IMR-90 (cell line): ENCODE data around the gene TSR1. TPM values are rescaled to one million over a fixed set of nuclear protein-coding genes. Genes with fewer than 3 reads are reported as not detected.
A peak's percentile ranks its signal among the peaks of the same experiment; 100 is the strongest.

ENCODE experiments used
- ATAC-seq: fragments of 200-7000 bp; cut with Tn5 transposase; 2 replicates; pipeline ENCODE4 v1.9.1; 2020; ENCODE audit warnings: low read depth, mild to moderate bottlenecking, moderate library complexity
- Bru-seq: library from RNA; stranded (reverse); fragments of 400-500 nt; gene quantifications from one replicate; lab custom pipeline; 2021; lab: Mats Ljungman, UMichigan
- BruChase-seq, 2 experiments: library from RNA; stranded (reverse); fragments of 400-500 nt; gene quantifications; one replicate each; lab custom pipeline; 2021; lab: Mats Ljungman, UMichigan
- BruUV-seq: library from RNA; stranded (reverse); fragments of 400-500 nt; replicated peaks from 2 replicates; lab custom pipeline; 2021; lab: Mats Ljungman, UMichigan
- CTCF ChIA-PET: fragments of 300-600 bp; formaldehyde crosslinking; extraction: SDS; loops from one replicate; lab custom pipeline; 2021; ENCODE audit warnings: antibody characterized with exemption; lab: Yijun Ruan, JAX
- POLR2A ChIA-PET: fragments of 300-600 bp; sonication (Branson Sonifier 250); formaldehyde crosslinking; loops from one replicate; lab custom pipeline; 2022; ENCODE audit warnings: antibody characterized with exemption; ENCODE audit not compliant: unreplicated experiment; lab: Charles Lee
- DNase-seq: peaks from one replicate; pipeline ENCODE4 v3.0.0; 2013
- H2AFZ ChIP-seq: replicated peaks from 2 replicates; pipeline ENCODE3; 2013; ENCODE audit warnings: low read length, mild to moderate bottlenecking; ENCODE audit not compliant: poor library complexity
- H2AK5ac ChIP-seq: 2 replicates; pipeline ENCODE4 v1.6.1; 2013; ENCODE audit warnings: low read depth, low read length, inconsistent platforms
- H2AK9ac ChIP-seq: replicated peaks from 2 replicates; pipeline ENCODE3; 2013; ENCODE audit warnings: mild to moderate bottlenecking, low read depth, low read length, moderate library complexity; ENCODE audit not compliant: poor library complexity
- H2BK120ac ChIP-seq: 2 replicates; pipeline ENCODE4 v1.6.1; 2013; ENCODE audit warnings: low read depth, low read length, inconsistent platforms
- H2BK15ac ChIP-seq: 3 replicates; pipeline ENCODE4 v1.6.1; 2013; ENCODE audit warnings: low read depth, low read length, inconsistent platforms
- H2BK20ac ChIP-seq: 2 replicates; pipeline ENCODE4 v1.6.1; 2013; ENCODE audit warnings: low read depth, mild to moderate bottlenecking, inconsistent platforms, low read length, moderate library complexity
- H2BK5ac ChIP-seq: 2 replicates; pipeline ENCODE4 v1.6.1; 2013; ENCODE audit warnings: mild to moderate bottlenecking, low read depth, low read length, inconsistent platforms; ENCODE audit not compliant: poor library complexity, severe bottlenecking
- H3K14ac ChIP-seq: replicated peaks from 2 replicates; pipeline ENCODE4 v1.6.1; 2013; ENCODE audit warnings: low read depth, low read length, inconsistent platforms
- H3K18ac ChIP-seq: 2 replicates; pipeline ENCODE4 v1.6.1; 2013; ENCODE audit warnings: low read depth, low read length, control low read depth
- H3K23ac ChIP-seq: 2 replicates; pipeline ENCODE4 v1.6.1; 2013; ENCODE audit warnings: low read depth, low read length, inconsistent platforms
- H3K27ac ChIP-seq: 2 replicates; pipeline ENCODE4 v1.5.1; 2013; ENCODE audit warnings: mild to moderate bottlenecking, control low read depth, low read length; ENCODE audit not compliant: insufficient read depth
- H3K27me3 ChIP-seq: 2 replicates; pipeline ENCODE4 v1.6.1; 2013; ENCODE audit warnings: low read length; ENCODE audit not compliant: control insufficient read depth, insufficient read depth
- H3K36me3 ChIP-seq: 2 replicates; pipeline ENCODE4 v1.6.1; 2013; ENCODE audit warnings: low read length, mixed read lengths; ENCODE audit not compliant: control insufficient read depth, insufficient read depth
- H3K4ac ChIP-seq: 2 replicates; pipeline ENCODE4 v1.6.1; 2013; ENCODE audit warnings: low read depth, low read length, inconsistent platforms
- H3K4me1 ChIP-seq: 2 replicates; pipeline ENCODE4 v1.6.1; 2013; ENCODE audit warnings: low read length, mixed read lengths; ENCODE audit not compliant: control insufficient read depth, insufficient read depth
- H3K4me2 ChIP-seq: 2 replicates; pipeline ENCODE4 v1.6.1; 2013; ENCODE audit warnings: low read depth, mild to moderate bottlenecking, control low read depth, low read length, moderate library complexity
- H3K4me3 ChIP-seq: 2 replicates; pipeline ENCODE4 v1.5.1; 2013; ENCODE audit warnings: low read depth, mild to moderate bottlenecking, control low read depth, low read length, moderate library complexity; ENCODE audit not compliant: insufficient read depth
- H3K56ac ChIP-seq: 2 replicates; pipeline ENCODE4 v1.6.1; 2013; ENCODE audit warnings: low read length, inconsistent platforms; ENCODE audit not compliant: insufficient read depth; ENCODE audit errors: extremely low read depth
- H3K79me1 ChIP-seq, 2 experiments: 2 replicates each; pipeline ENCODE4 v1.6.1; 2013; ENCODE audit warnings: low read length in 2 of 2, inconsistent platforms in 1 of 2, low read depth in 1 of 2
- H3K9ac ChIP-seq: 2 replicates; pipeline ENCODE4 v1.6.1; 2013; ENCODE audit warnings: low read depth, low read length, control low read depth
- H3K9me1 ChIP-seq: 2 replicates; pipeline ENCODE4 v1.6.1; 2013; ENCODE audit warnings: low read length, inconsistent platforms; ENCODE audit not compliant: insufficient read depth
- H3K9me3 ChIP-seq: 2 replicates; pipeline ENCODE4 v1.6.1; 2013; ENCODE audit warnings: low read length; ENCODE audit not compliant: control insufficient read depth, insufficient read depth
- H4K20me1 ChIP-seq: 2 replicates; pipeline ENCODE4 v1.6.1; 2013; ENCODE audit warnings: low read length, inconsistent platforms; ENCODE audit not compliant: insufficient read depth
- H4K5ac ChIP-seq: 2 replicates; pipeline ENCODE4 v1.6.1; 2013; ENCODE audit warnings: mild to moderate bottlenecking, low read depth, low read length, control low read depth
- H4K8ac ChIP-seq, 2 experiments: 2 replicates each; pipeline ENCODE4 v1.6.1; 2013; ENCODE audit warnings: low read depth in 2 of 2, low read length in 2 of 2, control low read depth in 1 of 2, inconsistent platforms in 1 of 2
- H4K91ac ChIP-seq: 2 replicates; pipeline ENCODE4 v1.6.1; 2013; ENCODE audit warnings: low read depth, low read length, inconsistent platforms; ENCODE audit not compliant: insufficient read depth
- BHLHE40 ChIP-seq: fragments of 150-350 bp; IDR thresholded peaks from 2 replicates; pipeline ENCODE4 v1.6.1; 2016; ENCODE audit warnings: mild to moderate bottlenecking, low read depth, low read length
- CEBPB ChIP-seq: IDR thresholded peaks from 2 replicates; pipeline ENCODE4 v1.6.1; 2012; ENCODE audit warnings: low read depth, low read length, improper control_type of control experiment
- CHD1 ChIP-seq: IDR thresholded peaks from 2 replicates; pipeline ENCODE4 v1.6.1; 2012; ENCODE audit warnings: low read depth, low read length, improper control_type of control experiment
- FOS ChIP-seq: fragments of 150-350 bp; IDR thresholded peaks from 2 replicates; pipeline ENCODE4 v1.6.1; 2016; ENCODE audit warnings: low read depth, low read length
- MAFK ChIP-seq: IDR thresholded peaks from 2 replicates; pipeline ENCODE4 v1.6.1; 2012; ENCODE audit warnings: low read depth, low read length, improper control_type of control experiment
- MXI1 ChIP-seq: IDR thresholded peaks from 2 replicates; pipeline ENCODE4 v1.6.1; 2012; ENCODE audit warnings: low read depth, mild to moderate bottlenecking, low read length, moderate library complexity, borderline replicate concordance
- NFE2L2 ChIP-seq: fragments of 150-350 bp; IDR thresholded peaks from 2 replicates; pipeline ENCODE4 v1.6.1; 2016; ENCODE audit warnings: low read depth, mild to moderate bottlenecking, low read length
- POLR2A ChIP-seq: IDR thresholded peaks from 2 replicates; pipeline ENCODE4 v1.6.1; 2012; ENCODE audit warnings: mild to moderate bottlenecking, low read depth, low read length
- RAD21 ChIP-seq: IDR thresholded peaks from 2 replicates; pipeline ENCODE4 v1.6.1; 2012; ENCODE audit warnings: low read length, improper control_type of control experiment
- RFX5 ChIP-seq: IDR thresholded peaks from 2 replicates; pipeline ENCODE4 v1.8.0; 2012; ENCODE audit warnings: low read depth, mild to moderate bottlenecking, low read length, moderate library complexity
- SMC3 ChIP-seq: fragments of 150-350 bp; IDR thresholded peaks from 2 replicates; pipeline ENCODE4 v1.6.1; 2016; ENCODE audit warnings: low read depth, mild to moderate bottlenecking, antibody characterized with exemption, low read length, moderate library complexity
- WGBS, 2 experiments: methylation state at CpG; one replicate each; pipeline versions ENCODE4 v1.1.5 to v1.1.7; 2013; ENCODE audit warnings: missing lambda C conversion rate in 2 of 2; ENCODE audit not compliant: insufficient read length in 1 of 2; ENCODE audit errors: extremely low coverage in 2 of 2; 5-methylcytosine and 5-hydroxymethylcytosine counted together
- dilution Hi-C: fragments of 300-500 bp; cut with HindIII; formaldehyde crosslinking; loops from one replicate; pipeline ENCODE4 v1.14.3; 2018; ENCODE audit warnings: low sequenced_read_pairs; ENCODE audit not compliant: unreplicated experiment
- in situ Hi-C: fragments of 300-500 bp; cut with MboI; formaldehyde crosslinking; loops from 3 replicates; pipeline ENCODE4 v1.14.3; 2019; ENCODE audit warnings: low sequenced_read_pairs, inconsistent platforms, mixed read lengths
- intact Hi-C: fragments of 100-400 bp; cut with micrococcal nuclease; formaldehyde crosslinking; loops from 2 replicates; pipeline ENCODE4 v1.10.0; 2022
- long read RNA-seq: library from polyadenylated mRNA; unstranded; transcript quantifications from one replicate; pipeline ENCODE4 v2.0.0, GENCODE V29; 2021; ENCODE audit not compliant: unreplicated experiment
- polyA plus RNA-seq, 3 experiments: library from polyadenylated mRNA; depleted of rRNA; stranded (reverse); fragments of >200 nt; gene quantifications; 2 replicates each; pipeline ENCODE4 v1.2.3, GENCODE V29; 2012; ENCODE audit warnings: low replicate concordance in 1 of 3
- total RNA-seq: library from RNA; depleted of rRNA; stranded (reverse); fragments of >200 nt; gene quantifications from 2 replicates; pipeline ENCODE4 v1.2.3, GENCODE V29; 2012; rRNA removed
- TF ChIP-seq, protein P1 (sequence below): fragments of 150-350 bp; IDR thresholded peaks from 2 replicates; pipeline ENCODE4 v1.6.1; 2016; ENCODE audit warnings: low read depth, mild to moderate bottlenecking, low read length, moderate library complexity, borderline replicate concordance
- TF ChIP-seq, protein P2 (sequence below): fragments of 150-350 bp; IDR thresholded peaks from 2 replicates; pipeline ENCODE4 v1.6.1; 2017; ENCODE audit warnings: mild to moderate bottlenecking, antibody characterized with exemption, low read length, low read depth

The TSR1 gene
- 72.6 and 79.2 TPM in 2 replicates for total RNA-seq
- polyA plus RNA-seq (2012; rRNA removed): 21.0 and 22.6 TPM in 2 replicates
- polyA plus RNA-seq (2012; cell fraction: cytosol; rRNA removed): 7.4 and 11.3 TPM in 2 replicates
- polyA plus RNA-seq (2012; cell fraction: nucleus; rRNA removed; ENCODE audit: low replicate concordance): 17.2 and 31.2 TPM in 2 replicates
- Bru-seq, nascent RNA: percentile 85 among the genes with signal in this experiment
- percentile 91 among the genes with signal in this experiment for BruChase-seq, experiment 1, labeled RNA remaining after a 6-hour chase
- BruChase-seq, experiment 2, labeled RNA remaining after a 2-hour chase: percentile 89 among the genes with signal in this experiment
- long read RNA-seq, full-length matches to known transcripts: 66 of 92 reads
- long read RNA-seq, partial matches to known transcripts: 11 of 92 reads
- long read RNA-seq, other reads (novel, unspliced or antisense): 15 of 92 reads

DNA sequence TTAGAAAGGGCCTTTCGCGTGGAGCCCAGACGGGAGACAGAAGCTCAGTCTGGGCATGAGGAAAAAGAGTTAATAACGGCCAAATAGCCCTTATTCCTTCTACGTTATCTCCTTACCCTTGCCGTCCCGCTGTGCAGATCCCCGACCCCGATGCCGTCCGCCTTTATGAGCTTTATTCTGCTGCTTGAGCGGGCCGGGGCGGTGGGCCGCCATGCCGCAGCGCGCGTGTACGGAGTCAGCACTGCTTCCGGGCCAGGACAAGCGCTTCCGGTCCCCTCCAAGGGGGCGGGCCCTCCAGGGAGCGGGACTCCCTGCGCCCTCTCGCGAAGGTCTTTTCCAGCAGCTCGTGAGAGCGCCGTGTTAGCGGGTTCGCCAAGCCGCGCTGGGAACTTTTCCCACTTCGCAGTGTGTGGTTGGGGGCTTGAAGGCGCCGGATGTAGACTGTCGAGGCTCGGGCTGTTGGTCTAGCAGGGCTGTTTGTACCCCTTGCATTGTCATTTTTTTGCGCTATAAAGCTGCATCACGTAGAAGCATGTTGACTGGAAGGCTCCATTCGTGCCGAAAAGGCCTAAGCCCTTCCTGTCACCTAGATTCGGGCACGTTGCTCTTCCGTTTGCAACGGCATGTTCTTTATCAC is at the start of gene TSR1:
Gene TSR1, minus strand, starts transcription at position 243 of the 637 bp plus-strand sequence. Its CDS starts 30 bp downstream, at position 213.
- Histone ChIP-seq H4K20me1 (peaks cover 15% of the 10 kb centered on the region), H3K4me1 (peaks cover 11% of the 10 kb centered on the region), H3K56ac (peak within 1 kb of the TSS; percentile 91), H3K4me3 (peak within 1 kb of the TSS; percentile 65), H2AFZ (peak within 1 kb of the TSS; percentile 98), H4K5ac (peak within 1 kb of the TSS; percentile 85), H3K4ac (peak within 1 kb of the TSS; percentile 92), H4K91ac (peak within 1 kb of the TSS; percentile 87), H2AK9ac (peak within 1 kb of the TSS; percentile 98), H3K4me2 (peak within 1 kb of the TSS; percentile 96), H3K9me3 (no peaks in the 10 kb centered on the region), H3K14ac (peak within 1 kb of the TSS; percentile 93), H3K9me1 (peaks cover 9% of the 10 kb centered on the region; the same call in 1 of the 2 replicates), H3K36me3 (peaks cover 22% of the 10 kb centered on the region), H3K18ac (peak within 1 kb of the TSS; percentile 30), H3K27ac (peak within 1 kb of the TSS; percentile 84), H2BK20ac (no peak within 1 kb of the TSS), H3K27me3 (no peaks in the 10 kb centered on the region), H2BK15ac (peak within 1 kb of the TSS; percentile 39; the same call in 2 of the 3 replicates), H3K9ac (peak within 1 kb of the TSS; percentile 97), H2BK5ac (peak within 1 kb of the TSS; percentile 78), H2AK5ac (peak within 1 kb of the TSS; percentile 99), H3K79me1 (peaks cover 39 to 67% of the 10 kb centered on the region in 2 experiments), H2BK120ac (peak within 1 kb of the TSS; percentile 38; the same call in 1 of the 2 replicates), H3K23ac (peak within 1 kb of the TSS; percentile 98), H4K8ac (peak within 1 kb of the TSS; percentile 90 to 100)
- in situ Hi-C loops: no loop called here
- dilution Hi-C loops: no loop called here
- peak; percentile 81 for ATAC-seq
- 2% methylated on average over 21 of the region's 48 CpGs; no CpG with 5 or more reads in 1 of the 2 experiments for WGBS, 2 experiments
- ChIA-PET POLR2A (no interaction called here), CTCF (interaction anchor here (0.8 to 1.4 kb wide), 3 partner anchors 12 to 283 kb away, joined by 3 to 4 read pairs (median 3); partner anchors contain the start of gene HIC1)
- intact Hi-C loops: loop anchor here (5.0 kb wide), 1 partner anchor 284 kb away; no protein-coding TSS in a partner anchor
- DNase-seq: peak; percentile 88
- no TSS peak for BruUV-seq
- TF ChIP-seq, protein P1, sequence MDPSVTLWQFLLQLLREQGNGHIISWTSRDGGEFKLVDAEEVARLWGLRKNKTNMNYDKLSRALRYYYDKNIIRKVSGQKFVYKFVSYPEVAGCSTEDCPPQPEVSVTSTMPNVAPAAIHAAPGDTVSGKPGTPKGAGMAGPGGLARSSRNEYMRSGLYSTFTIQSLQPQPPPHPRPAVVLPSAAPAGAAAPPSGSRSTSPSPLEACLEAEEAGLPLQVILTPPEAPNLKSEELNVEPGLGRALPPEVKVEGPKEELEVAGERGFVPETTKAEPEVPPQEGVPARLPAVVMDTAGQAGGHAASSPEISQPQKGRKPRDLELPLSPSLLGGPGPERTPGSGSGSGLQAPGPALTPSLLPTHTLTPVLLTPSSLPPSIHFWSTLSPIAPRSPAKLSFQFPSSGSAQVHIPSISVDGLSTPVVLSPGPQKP: no peak
- TF ChIP-seq POLR2A (peak; percentile 79), NFE2L2 (no peak), RAD21 (peak; percentile 26; the same call in 1 of the 2 replicates), MAFK (0 out of 2 replicates have a peak, but pooled peaks have one; percentile 19), BHLHE40 (no peak), CHD1 (no peak), CEBPB (no peak), SMC3 (peak; percentile 35), MXI1 (peak; percentile 99), FOS (no peak), RFX5 (no peak)
- TF ChIP-seq, protein P2, sequence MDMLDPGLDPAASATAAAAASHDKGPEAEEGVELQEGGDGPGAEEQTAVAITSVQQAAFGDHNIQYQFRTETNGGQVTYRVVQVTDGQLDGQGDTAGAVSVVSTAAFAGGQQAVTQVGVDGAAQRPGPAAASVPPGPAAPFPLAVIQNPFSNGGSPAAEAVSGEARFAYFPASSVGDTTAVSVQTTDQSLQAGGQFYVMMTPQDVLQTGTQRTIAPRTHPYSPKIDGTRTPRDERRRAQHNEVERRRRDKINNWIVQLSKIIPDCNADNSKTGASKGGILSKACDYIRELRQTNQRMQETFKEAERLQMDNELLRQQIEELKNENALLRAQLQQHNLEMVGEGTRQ: no peak; the same call in 1 of the 2 replicates
